Calu3 (cell line): Measurements from ENCODE around the gene IPO11. TPM values are rescaled to one million over a fixed set of nuclear protein-coding genes. Genes with fewer than 3 reads are reported as not detected.

Experiments used
- BruUV-seq: library from RNA; stranded (reverse); fragments of 400-500 nt; replicated peaks from 2 replicates; lab custom pipeline; 2021; lab: Mats Ljungman, UMichigan
- CTCF ChIA-PET: fragments of 300-600 bp; sonication (Branson Sonifier 250); formaldehyde crosslinking; loops from one replicate; lab custom pipeline; 2022; ENCODE audit warnings: antibody characterized with exemption; lab: Charles Lee
- DNase-seq: peaks from one replicate; pipeline ENCODE4 v3.0.0; 2022
- H3K27ac Mint-ChIP-seq: one replicate; pipeline ENCODE4 v1.8.0; 2022; ENCODE audit warnings: mixed read lengths; ENCODE audit not compliant: unreplicated experiment
- H3K27me3 Mint-ChIP-seq: one replicate; pipeline ENCODE4 v1.8.0; 2022; ENCODE audit warnings: mixed read lengths; ENCODE audit not compliant: unreplicated experiment
- H3K36me3 Mint-ChIP-seq: one replicate; pipeline ENCODE4 v1.8.0; 2022; ENCODE audit warnings: mild to moderate bottlenecking, moderate library complexity, mixed read lengths; ENCODE audit not compliant: insufficient read depth, unreplicated experiment
- H3K4me1 Mint-ChIP-seq: one replicate; pipeline ENCODE4 v1.8.0; 2022; ENCODE audit warnings: mild to moderate bottlenecking, low read depth, mixed read lengths; ENCODE audit not compliant: unreplicated experiment
- H3K4me3 Mint-ChIP-seq: one replicate; pipeline ENCODE4 v1.8.0; 2022; ENCODE audit warnings: mild to moderate bottlenecking, low read depth, moderate library complexity, mixed read lengths; ENCODE audit not compliant: unreplicated experiment
- H3K9me3 Mint-ChIP-seq: one replicate; pipeline ENCODE4 v1.8.0; 2022; ENCODE audit warnings: low read depth, mixed read lengths; ENCODE audit not compliant: unreplicated experiment
- intact Hi-C: fragments of 100-400 bp; cut with micrococcal nuclease; formaldehyde crosslinking; loops from one replicate; pipeline ENCODE4 v1.10.0; 2022; ENCODE audit not compliant: unreplicated experiment
- total RNA-seq: library from RNA; stranded (reverse); gene quantifications from 2 replicates; pipeline ENCODE4 v1.2.3, GENCODE V29; 2022
- TF ChIP-seq, protein P1 (sequence below): fragments of 200-600 bp; IDR thresholded peaks from one replicate; pipeline ENCODE4 v1.8.0; 2022; ENCODE audit warnings: antibody characterized with exemption; ENCODE audit not compliant: unreplicated experiment

Gene IPO11
- total RNA-seq, 1 experiment from 2014 or later = 47.3 TPM

DNA sequence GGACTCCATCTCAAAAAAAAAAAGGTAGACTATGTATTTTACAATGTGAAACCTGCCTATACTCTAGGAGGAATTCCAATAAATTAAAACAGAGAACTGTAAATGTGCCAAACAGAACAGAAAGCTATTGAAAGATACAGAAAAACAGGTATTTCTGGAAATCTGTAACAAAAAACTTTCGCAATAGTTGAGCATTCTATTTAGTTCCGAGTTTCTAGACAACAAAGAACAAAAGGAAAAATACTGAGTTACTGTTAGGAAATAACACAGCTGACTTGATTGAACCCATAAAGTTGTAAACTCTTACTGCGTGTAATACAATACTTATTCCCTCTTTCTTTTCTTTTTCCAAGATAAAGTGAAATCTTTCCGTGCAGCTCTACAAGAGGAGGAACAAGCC is 27.4 kb upstream of the IPO11 start:
- H3K4me3 Mint-ChIP-seq = peak overlapping the region; percentile 61
- CTCF ChIA-PET = interaction anchor here (0.7 to 1.5 kb wide), 3 partner anchors 19 to 121 kb away, joined by 3 to 6 read pairs (median 3); partner anchors contain the start of gene DIMT1
- intact Hi-C loops = no loop called here
- no peak for DNase-seq
- BruUV-seq = no TSS peak
- H3K36me3 Mint-ChIP-seq = peaks cover 52% of the 10 kb centered on the region
- TF ChIP-seq, protein P1, sequence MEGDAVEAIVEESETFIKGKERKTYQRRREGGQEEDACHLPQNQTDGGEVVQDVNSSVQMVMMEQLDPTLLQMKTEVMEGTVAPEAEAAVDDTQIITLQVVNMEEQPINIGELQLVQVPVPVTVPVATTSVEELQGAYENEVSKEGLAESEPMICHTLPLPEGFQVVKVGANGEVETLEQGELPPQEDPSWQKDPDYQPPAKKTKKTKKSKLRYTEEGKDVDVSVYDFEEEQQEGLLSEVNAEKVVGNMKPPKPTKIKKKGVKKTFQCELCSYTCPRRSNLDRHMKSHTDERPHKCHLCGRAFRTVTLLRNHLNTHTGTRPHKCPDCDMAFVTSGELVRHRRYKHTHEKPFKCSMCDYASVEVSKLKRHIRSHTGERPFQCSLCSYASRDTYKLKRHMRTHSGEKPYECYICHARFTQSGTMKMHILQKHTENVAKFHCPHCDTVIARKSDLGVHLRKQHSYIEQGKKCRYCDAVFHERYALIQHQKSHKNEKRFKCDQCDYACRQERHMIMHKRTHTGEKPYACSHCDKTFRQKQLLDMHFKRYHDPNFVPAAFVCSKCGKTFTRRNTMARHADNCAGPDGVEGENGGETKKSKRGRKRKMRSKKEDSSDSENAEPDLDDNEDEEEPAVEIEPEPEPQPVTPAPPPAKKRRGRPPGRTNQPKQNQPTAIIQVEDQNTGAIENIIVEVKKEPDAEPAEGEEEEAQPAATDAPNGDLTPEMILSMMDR = no peak
- H3K27ac Mint-ChIP-seq = peak overlapping the region; percentile 92
- no peaks in the 10 kb centered on the region for H3K27me3 Mint-ChIP-seq
- no peaks in the 10 kb centered on the region for H3K9me3 Mint-ChIP-seq
- peaks cover 24% of the 10 kb centered on the region for H3K4me1 Mint-ChIP-seq

DNA sequence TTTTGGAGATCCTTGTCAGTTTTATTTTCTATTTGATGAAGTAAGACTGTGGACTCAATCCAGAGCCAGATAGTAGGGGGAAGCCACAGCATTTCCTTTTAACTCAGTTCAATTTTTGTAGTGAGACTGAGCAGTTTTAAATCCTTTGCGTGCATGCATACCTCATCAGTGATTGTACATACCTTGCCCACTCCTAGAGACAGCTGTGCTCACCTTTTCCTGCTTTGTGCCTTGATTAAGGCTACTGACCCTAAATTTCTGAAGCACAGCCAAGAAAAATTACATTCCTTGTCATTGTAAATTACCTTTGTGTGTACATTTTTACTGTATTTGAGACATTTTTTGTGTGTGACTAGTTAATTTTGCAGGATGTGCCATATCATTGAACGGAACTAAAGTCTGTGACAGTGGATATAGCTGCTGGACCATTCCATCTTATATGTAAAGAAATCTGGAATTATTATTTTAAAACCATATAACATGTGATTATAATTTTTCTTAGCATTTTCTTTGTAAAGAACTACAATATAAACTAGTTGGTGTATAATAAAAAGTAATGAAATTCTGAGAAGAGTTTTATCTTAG is 26.7 kb upstream of the IPO11 start:
- intact Hi-C loops = no loop called here
- no peaks in the 10 kb centered on the region for H3K27me3 Mint-ChIP-seq
- CTCF ChIA-PET = interaction anchor here (1.5 kb wide), 1 partner anchor 18 kb away, joined by 6 read pairs; the partner anchor contains the start of gene DIMT1
- peak overlapping the region; percentile 61 for H3K4me3 Mint-ChIP-seq
- H3K9me3 Mint-ChIP-seq = no peaks in the 10 kb centered on the region
- DNase-seq = peak; percentile 29
- peaks cover 57% of the 10 kb centered on the region for H3K36me3 Mint-ChIP-seq
- TF ChIP-seq, protein P1 = no peak
- H3K27ac Mint-ChIP-seq = peak overlapping the region; percentile 92
- peaks cover 24% of the 10 kb centered on the region for H3K4me1 Mint-ChIP-seq
- no TSS peak for BruUV-seq

DNA sequence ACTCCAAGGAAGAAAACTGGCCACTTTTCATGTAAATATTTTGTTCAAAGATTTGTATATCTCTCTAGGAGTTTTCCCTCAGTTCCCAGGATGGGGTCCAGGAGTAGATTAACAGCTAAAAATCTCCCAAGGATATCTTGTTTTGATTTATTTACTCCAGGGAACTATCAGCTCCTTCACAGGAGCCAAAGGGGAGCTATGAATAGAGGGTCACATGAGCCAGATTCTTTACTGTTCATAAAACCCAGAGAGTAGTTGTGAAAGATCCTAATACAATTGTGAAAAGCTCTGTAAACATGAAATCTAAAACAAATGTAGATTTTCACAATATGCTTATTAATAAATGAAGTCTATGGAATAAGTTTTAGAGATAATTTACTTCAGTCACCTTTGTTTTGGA is 25.7 kb upstream of the IPO11 start:
- BruUV-seq = no TSS peak
- peaks cover 62% of the 10 kb centered on the region for H3K36me3 Mint-ChIP-seq
- intact Hi-C loops = no loop called here
- no peaks in the 10 kb centered on the region for H3K9me3 Mint-ChIP-seq
- no peak overlapping the region for H3K4me3 Mint-ChIP-seq
- peaks cover 24% of the 10 kb centered on the region for H3K4me1 Mint-ChIP-seq
- H3K27ac Mint-ChIP-seq = no peak overlapping the region
- no peaks in the 10 kb centered on the region for H3K27me3 Mint-ChIP-seq
- DNase-seq = no peak
- CTCF ChIA-PET = no interaction called here
- TF ChIP-seq, protein P1 = no peak

DNA sequence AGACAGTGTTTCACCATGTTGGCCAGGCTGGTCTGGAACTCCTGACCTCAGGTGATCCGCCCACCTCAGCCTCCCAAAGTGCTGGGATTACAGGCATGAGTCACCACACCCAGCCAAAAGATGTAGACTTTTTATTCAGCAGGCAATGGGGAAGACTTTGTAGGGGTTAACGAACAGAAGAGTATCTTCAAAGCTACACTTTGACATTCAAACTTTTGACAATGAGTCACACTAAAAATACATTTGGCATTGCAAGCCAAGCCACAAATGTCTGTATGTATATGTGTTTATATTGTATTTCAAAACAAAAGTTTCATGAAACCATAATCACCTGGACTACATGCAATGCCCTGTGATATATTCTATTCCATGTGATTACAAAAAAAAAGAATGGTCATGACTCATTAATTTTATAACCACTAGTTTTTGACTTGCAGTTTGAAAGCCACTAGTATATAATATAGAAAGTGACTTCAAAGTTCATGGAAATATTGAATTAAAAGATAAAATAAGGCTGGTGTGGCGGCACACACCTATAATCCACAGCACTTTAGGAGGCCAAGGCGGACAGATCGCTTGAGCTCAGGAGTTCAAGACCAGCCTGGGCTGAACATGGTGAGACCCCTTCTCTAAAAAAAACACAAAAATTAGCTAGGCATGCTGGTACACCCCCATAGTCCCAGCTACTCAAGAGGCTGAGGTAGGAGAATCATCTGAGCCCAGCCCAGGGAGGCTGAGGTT is 17.2 kb upstream of the IPO11 start:
- intact Hi-C loops = no loop called here
- H3K27me3 Mint-ChIP-seq = no peaks in the 10 kb centered on the region
- no peaks in the 10 kb centered on the region for H3K9me3 Mint-ChIP-seq
- TF ChIP-seq, protein P1 = no peak
- DNase-seq = no peak
- CTCF ChIA-PET = no interaction called here
- peaks cover 71% of the 10 kb centered on the region for H3K36me3 Mint-ChIP-seq
- no peak overlapping the region for H3K27ac Mint-ChIP-seq
- H3K4me3 Mint-ChIP-seq = no peak overlapping the region
- no peaks in the 10 kb centered on the region for H3K4me1 Mint-ChIP-seq
- no TSS peak for BruUV-seq
